GM18505 (cell line): ENCODE measurements around the gene MARVELD3.

Experiments
- ATAC-seq: cut with Tn5 transposase; IDR thresholded peaks from one replicate; pipeline ENCODE4 v1.9.1; 2021; ENCODE audit not compliant: unreplicated experiment
- POLR2A ChIP-seq: IDR thresholded peaks from 4 replicates; pipeline ENCODE4 v1.6.1; 2011; ENCODE audit warnings: borderline replicate concordance; ENCODE audit not compliant: insufficient read depth, insufficient read length; ENCODE audit errors: extremely low read depth

The MARVELD3 gene

GRCh38 chr16:71631776-71632175 is 5.8 kb downstream of the MARVELD3 start:
- ATAC-seq = no peak
- no peak for TF ChIP-seq POLR2A

- TF ChIP-seq POLR2A = no peak
- no peak for ATAC-seq
These were observed 9.6 kb downstream of the MARVELD3 start for GRCh38 chr16:71635632-71636031.

GRCh38 chr16:71637398-71637797 is 11.4 kb downstream of the MARVELD3 start:
- TF ChIP-seq POLR2A = no peak
- no peak for ATAC-seq

GRCh38 chr16:71645450-71645849 is 19.5 kb downstream of the MARVELD3 start:
- ATAC-seq = no peak

GRCh38 chr16:71647391-71647790 is 21.4 kb downstream of the MARVELD3 start:
- TF ChIP-seq POLR2A = no peak
- no peak for ATAC-seq

More at GRCh38 chr16:71645450-71645849, 19.5 kb downstream of the MARVELD3 start:
- TF ChIP-seq POLR2A = no peak

- no peak for ATAC-seq
- TF ChIP-seq POLR2A = no peak
These were observed 22.2 kb downstream of the MARVELD3 start for GRCh38 chr16:71648162-71648561.

- TF ChIP-seq POLR2A = no peak
These were observed 22.9 kb downstream of the MARVELD3 start for GRCh38 chr16:71648921-71649320.

GRCh38 chr16:71649704-71650103 is 23.7 kb downstream of the MARVELD3 start:
- no peak for ATAC-seq
- no peak for TF ChIP-seq POLR2A

More at GRCh38 chr16:71648921-71649320, 22.9 kb downstream of the MARVELD3 start:
- no peak for ATAC-seq

- ATAC-seq = no peak
- TF ChIP-seq POLR2A = no peak
These were observed 32.8 kb downstream of the MARVELD3 start for GRCh38 chr16:71658771-71659170.

GRCh38 chr16:71659471-71659870 is 33.5 kb downstream of the MARVELD3 start:
- no peak for ATAC-seq

GRCh38 chr16:71666264-71666663 is 40.3 kb downstream of the MARVELD3 start:
- no peak for TF ChIP-seq POLR2A
- ATAC-seq = no peak

More at GRCh38 chr16:71659471-71659870, 33.5 kb downstream of the MARVELD3 start:
- TF ChIP-seq POLR2A = no peak

- no peak for ATAC-seq
- TF ChIP-seq POLR2A = no peak
These were observed 41.1 kb downstream of the MARVELD3 start for GRCh38 chr16:71666928-71667707.

GRCh38 chr16:71669926-71670536 is 44.0 kb downstream of the MARVELD3 start:
- no peak for ATAC-seq
- no peak for TF ChIP-seq POLR2A

- no peak for ATAC-seq
- no peak for TF ChIP-seq POLR2A
These were observed 44.6 kb downstream of the MARVELD3 start for GRCh38 chr16:71670537-71670936.
